GM12878 (cell line): ENCODE measurements around the gene PPP1R36. TPM values are rescaled to one million over a fixed set of nuclear protein-coding genes. Genes with fewer than 3 reads are reported as not detected.

Experiments
- BRCA1 ChIP-seq: IDR thresholded peaks from 2 replicates; pipeline ENCODE4 v1.6.1; 2011; ENCODE audit warnings: low read depth, low read length, improper control_type of control experiment
- CBX3 ChIP-seq: fragments of 200-600 bp; sonication (generic); IDR thresholded peaks from 2 replicates; pipeline ENCODE4 v1.6.1; 2016; ENCODE audit warnings: low read depth, borderline replicate concordance
- CBX5 ChIP-seq: sonication (generic); IDR thresholded peaks from 2 replicates; pipeline ENCODE4 v1.6.1; 2016; ENCODE audit warnings: low read depth, moderate library complexity, mild to moderate bottlenecking, inconsistent platforms
- DPF2 ChIP-seq: fragments of 450-650 bp; IDR thresholded peaks from 2 replicates; pipeline ENCODE4 v1.6.1; 2017; ENCODE audit warnings: mild to moderate bottlenecking
- FOXM1 ChIP-seq: IDR thresholded peaks from 2 replicates; pipeline ENCODE4 v1.6.1; 2012; ENCODE audit warnings: low read depth, mild to moderate bottlenecking, inconsistent platforms, low read length, moderate library complexity
- GABPA ChIP-seq: IDR thresholded peaks from 2 replicates; pipeline ENCODE4 v1.6.1; 2014; ENCODE audit warnings: antibody characterized with exemption, low read depth, mild to moderate bottlenecking, inconsistent platforms
- HDGF ChIP-seq: fragments of 450-650 bp; IDR thresholded peaks from 2 replicates; pipeline ENCODE4 v1.6.1; 2016; ENCODE audit warnings: antibody characterized with exemption
- KAT2A ChIP-seq: conservative IDR thresholded peaks from 2 replicates; pipeline ENCODE4 v1.6.1; 2011; ENCODE audit warnings: low read depth, low read length; ENCODE audit not compliant: control insufficient read depth
- NFXL1 ChIP-seq: fragments of 450-650 bp; IDR thresholded peaks from 2 replicates; pipeline ENCODE4 v1.6.1; 2017; ENCODE audit warnings: antibody characterized with exemption, mild to moderate bottlenecking, borderline replicate concordance
- RELA ChIP-seq: fragments of 450-650 bp; IDR thresholded peaks from 2 replicates; pipeline ENCODE4 v1.8.0; 2014; ENCODE audit warnings: borderline replicate concordance; ENCODE audit not compliant: partially characterized antibody
- RUNX3 ChIP-seq: IDR thresholded peaks from 2 replicates; pipeline ENCODE4 v1.6.1; 2012; ENCODE audit warnings: low read length, inconsistent platforms
- SMAD1 ChIP-seq: fragments of 450-650 bp; IDR thresholded peaks from 2 replicates; pipeline ENCODE4 v1.6.1; 2018; ENCODE audit warnings: mild to moderate bottlenecking, low read depth; ENCODE audit not compliant: partially characterized antibody
- SMAD5 ChIP-seq: IDR thresholded peaks from 2 replicates; pipeline ENCODE4 v1.6.1; 2016; ENCODE audit warnings: antibody characterized with exemption, low read depth
- SP1 ChIP-seq: IDR thresholded peaks from one replicate; pipeline ENCODE4 v1.6.1; 2011; ENCODE audit warnings: low read depth, low read length
- STAT1 ChIP-seq: fragments of 450-650 bp; conservative IDR thresholded peaks from 2 replicates; pipeline ENCODE4 v1.6.1; 2014; ENCODE audit warnings: antibody characterized with exemption, mild to moderate bottlenecking
- STAT3 ChIP-seq: IDR thresholded peaks from 2 replicates; pipeline ENCODE4 v1.6.1; 2011; ENCODE audit warnings: low read depth, low read length, improper control_type of control experiment
- TAF1 ChIP-seq: IDR thresholded peaks from 2 replicates; pipeline ENCODE4 v1.6.1; 2011; ENCODE audit warnings: mild to moderate bottlenecking, low read depth, low read length, borderline replicate concordance
- TCF7 ChIP-seq: IDR thresholded peaks from 2 replicates; pipeline ENCODE4 v1.6.1; 2014; ENCODE audit warnings: antibody characterized with exemption, borderline replicate concordance
- WRNIP1 ChIP-seq: IDR thresholded peaks from 2 replicates; pipeline ENCODE4 v1.6.1; 2011; ENCODE audit warnings: low read depth, low read length, improper control_type of control experiment, borderline replicate concordance
- ZNF384 ChIP-seq: IDR thresholded peaks from 2 replicates; pipeline ENCODE4 v1.6.1; 2012; ENCODE audit warnings: low read depth, mild to moderate bottlenecking, low read length, improper control_type of control experiment, borderline replicate concordance
- ZZZ3 ChIP-seq: IDR thresholded peaks from 2 replicates; pipeline ENCODE4 v1.6.1; 2011; ENCODE audit warnings: low read depth; ENCODE audit not compliant: control insufficient read depth, insufficient read length
- polyA plus RNA-seq, 11 experiments: library from polyadenylated mRNA; depleted of rRNA in 4 of 11; unstranded in 6 of 11; stranded (reverse) in 5 of 11; fragments of >200 nt; fragmentation: Nextera tagmentation in 4 of 11; fragmentation: Illumina TruSeq in 1 of 11; extraction: Ambion mirVana in 4 of 11; extraction: Trizol in 1 of 11; gene quantifications; 1 replicate in 1 of 11; 2 replicates in 10 of 11; pipeline versions ENCODE4 v1.2.1 to v1.2.3, GENCODE V29; 2011 to 2016; ENCODE audit warnings: inconsistent platforms in 2 of 11, missing spikeins in 2 of 11, low read depth in 1 of 11
- total RNA-seq, 4 experiments: library from RNA; depleted of rRNA in 3 of 4; stranded (reverse); fragments of >200 nt in 3 of 4; fragmentation: Illumina TruSeq in 1 of 4; extraction: Trizol in 1 of 4; gene quantifications; 2 replicates each; pipeline versions ENCODE4 v1.2.1 to v1.2.3, GENCODE V29; 2013 to 2021
- TF ChIP-seq, protein P1 (sequence below): IDR thresholded peaks from 2 replicates; pipeline ENCODE4 v1.6.1; 2012; ENCODE audit warnings: low read depth, low read length, improper control_type of control experiment
- TF ChIP-seq, protein P2 (sequence below): fragments of 450-650 bp; conservative IDR thresholded peaks from 2 replicates; pipeline ENCODE4 v1.6.1; 2017; ENCODE audit warnings: mild to moderate bottlenecking, moderate library complexity
- TF ChIP-seq, protein P3 (sequence below): IDR thresholded peaks from 2 replicates; pipeline ENCODE4 v1.6.1; 2012; ENCODE audit warnings: low read length, inconsistent platforms
- TF ChIP-seq, protein P4 (sequence below): IDR thresholded peaks from 2 replicates; pipeline ENCODE4 v1.6.1; 2011; ENCODE audit warnings: low read depth, mild to moderate bottlenecking, low read length, moderate library complexity, borderline replicate concordance; ENCODE audit errors: extremely low read depth
- TF ChIP-seq, protein P5 (sequence below): fragments of 450-650 bp; IDR thresholded peaks from 2 replicates; pipeline ENCODE4 v1.6.1; 2016; ENCODE audit warnings: mild to moderate bottlenecking

PPP1R36 gene
- total and polyA plus RNA-seq, 10 of the 15 experiments (the other 5 are each of a cell fraction or from before 2014, with no cell fraction given): 0.12 to 0.13 TPM; not detected in 8

DNA sequence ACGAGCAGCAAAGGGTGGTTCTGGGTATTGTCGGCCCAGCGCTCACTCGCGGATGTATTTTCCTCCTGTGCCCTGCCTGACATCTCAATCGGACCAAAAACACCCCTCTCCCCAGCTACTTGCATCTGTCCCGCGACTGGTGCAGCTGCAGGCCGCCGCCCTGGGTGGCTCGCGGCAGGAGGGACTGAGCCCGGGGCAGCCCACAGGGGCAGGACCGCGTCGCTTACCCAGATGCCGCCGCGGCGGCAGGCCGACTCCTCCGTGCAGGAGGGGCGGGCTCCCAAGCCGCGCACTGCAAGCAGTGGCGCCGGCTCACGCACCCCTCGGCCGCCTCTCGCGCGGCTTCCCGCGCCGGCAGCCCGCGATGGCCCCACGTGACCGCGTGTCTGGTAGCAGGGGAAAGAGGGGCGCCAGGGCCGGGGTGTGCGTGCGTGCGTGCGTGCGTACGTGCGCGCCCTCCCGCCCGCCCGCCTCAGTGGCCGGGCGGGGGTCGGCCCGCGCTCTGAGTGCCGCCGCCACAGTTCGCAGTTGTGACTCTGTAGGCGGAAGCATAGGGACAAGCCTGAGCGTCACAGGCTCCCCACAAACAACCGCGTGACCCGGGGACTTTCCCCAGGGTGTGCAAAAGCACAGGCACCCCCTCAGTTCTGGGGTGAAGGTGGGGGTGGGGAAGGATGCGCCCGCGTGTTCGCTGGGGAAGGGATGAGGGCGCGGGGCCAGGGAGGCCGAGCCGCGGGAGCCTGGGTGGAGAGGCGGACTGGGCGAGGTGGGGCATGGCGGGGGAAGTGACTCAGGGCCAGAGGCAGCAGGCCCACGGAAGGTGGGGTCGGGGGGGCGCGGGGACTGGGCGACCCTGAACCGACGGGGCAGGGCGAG, 46.1 kb upstream of the PPP1R36 start, which contains the start of gene ZBTB25 (continued):
- TF ChIP-seq CBX5: no peak
- TF ChIP-seq ZNF384: no peak
- peak; percentile 8 for TF ChIP-seq SMAD1
- TF ChIP-seq NFXL1: no peak
- TF ChIP-seq TCF7: no peak
- no peak for TF ChIP-seq STAT1
- TF ChIP-seq RELA: peak; percentile 98
- no peak for TF ChIP-seq KAT2A
- TF ChIP-seq SMAD5: peak; percentile 21; the same call in 1 of the 2 replicates
- TF ChIP-seq WRNIP1: no peak
- TF ChIP-seq SP1: peak; percentile 60
- TF ChIP-seq, protein P1, sequence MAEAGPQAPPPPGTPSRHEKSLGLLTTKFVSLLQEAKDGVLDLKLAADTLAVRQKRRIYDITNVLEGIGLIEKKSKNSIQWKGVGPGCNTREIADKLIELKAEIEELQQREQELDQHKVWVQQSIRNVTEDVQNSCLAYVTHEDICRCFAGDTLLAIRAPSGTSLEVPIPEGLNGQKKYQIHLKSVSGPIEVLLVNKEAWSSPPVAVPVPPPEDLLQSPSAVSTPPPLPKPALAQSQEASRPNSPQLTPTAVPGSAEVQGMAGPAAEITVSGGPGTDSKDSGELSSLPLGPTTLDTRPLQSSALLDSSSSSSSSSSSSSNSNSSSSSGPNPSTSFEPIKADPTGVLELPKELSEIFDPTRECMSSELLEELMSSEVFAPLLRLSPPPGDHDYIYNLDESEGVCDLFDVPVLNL: peak; percentile 69
- no peak; the same call in none of the 2 replicates for TF ChIP-seq HDGF
- TF ChIP-seq TAF1: peak; percentile 84
- 0 out of 2 replicates have a peak, but pooled peaks have one; percentile 20 for TF ChIP-seq DPF2
- TF ChIP-seq GABPA: no peak
- TF ChIP-seq, protein P2, sequence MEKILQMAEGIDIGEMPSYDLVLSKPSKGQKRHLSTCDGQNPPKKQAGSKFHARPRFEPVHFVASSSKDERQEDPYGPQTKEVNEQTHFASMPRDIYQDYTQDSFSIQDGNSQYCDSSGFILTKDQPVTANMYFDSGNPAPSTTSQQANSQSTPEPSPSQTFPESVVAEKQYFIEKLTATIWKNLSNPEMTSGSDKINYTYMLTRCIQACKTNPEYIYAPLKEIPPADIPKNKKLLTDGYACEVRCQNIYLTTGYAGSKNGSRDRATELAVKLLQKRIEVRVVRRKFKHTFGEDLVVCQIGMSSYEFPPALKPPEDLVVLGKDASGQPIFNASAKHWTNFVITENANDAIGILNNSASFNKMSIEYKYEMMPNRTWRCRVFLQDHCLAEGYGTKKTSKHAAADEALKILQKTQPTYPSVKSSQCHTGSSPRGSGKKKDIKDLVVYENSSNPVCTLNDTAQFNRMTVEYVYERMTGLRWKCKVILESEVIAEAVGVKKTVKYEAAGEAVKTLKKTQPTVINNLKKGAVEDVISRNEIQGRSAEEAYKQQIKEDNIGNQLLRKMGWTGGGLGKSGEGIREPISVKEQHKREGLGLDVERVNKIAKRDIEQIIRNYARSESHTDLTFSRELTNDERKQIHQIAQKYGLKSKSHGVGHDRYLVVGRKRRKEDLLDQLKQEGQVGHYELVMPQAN: peak; percentile 51; the same call in 1 of the 2 replicates
- TF ChIP-seq RUNX3: peak; percentile 74
- TF ChIP-seq, protein P3, sequence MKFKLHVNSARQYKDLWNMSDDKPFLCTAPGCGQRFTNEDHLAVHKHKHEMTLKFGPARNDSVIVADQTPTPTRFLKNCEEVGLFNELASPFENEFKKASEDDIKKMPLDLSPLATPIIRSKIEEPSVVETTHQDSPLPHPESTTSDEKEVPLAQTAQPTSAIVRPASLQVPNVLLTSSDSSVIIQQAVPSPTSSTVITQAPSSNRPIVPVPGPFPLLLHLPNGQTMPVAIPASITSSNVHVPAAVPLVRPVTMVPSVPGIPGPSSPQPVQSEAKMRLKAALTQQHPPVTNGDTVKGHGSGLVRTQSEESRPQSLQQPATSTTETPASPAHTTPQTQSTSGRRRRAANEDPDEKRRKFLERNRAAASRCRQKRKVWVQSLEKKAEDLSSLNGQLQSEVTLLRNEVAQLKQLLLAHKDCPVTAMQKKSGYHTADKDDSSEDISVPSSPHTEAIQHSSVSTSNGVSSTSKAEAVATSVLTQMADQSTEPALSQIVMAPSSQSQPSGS: no peak
- peak; percentile 76; the same call in 1 of the 2 replicates for TF ChIP-seq BRCA1
- no peak for TF ChIP-seq FOXM1
- no peak for TF ChIP-seq STAT3
- TF ChIP-seq ZZZ3: no peak
- TF ChIP-seq, protein P4, sequence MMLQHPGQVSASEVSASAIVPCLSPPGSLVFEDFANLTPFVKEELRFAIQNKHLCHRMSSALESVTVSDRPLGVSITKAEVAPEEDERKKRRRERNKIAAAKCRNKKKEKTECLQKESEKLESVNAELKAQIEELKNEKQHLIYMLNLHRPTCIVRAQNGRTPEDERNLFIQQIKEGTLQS: peak; percentile 70; the same call in 1 of the 2 replicates
- TF ChIP-seq, protein P5, sequence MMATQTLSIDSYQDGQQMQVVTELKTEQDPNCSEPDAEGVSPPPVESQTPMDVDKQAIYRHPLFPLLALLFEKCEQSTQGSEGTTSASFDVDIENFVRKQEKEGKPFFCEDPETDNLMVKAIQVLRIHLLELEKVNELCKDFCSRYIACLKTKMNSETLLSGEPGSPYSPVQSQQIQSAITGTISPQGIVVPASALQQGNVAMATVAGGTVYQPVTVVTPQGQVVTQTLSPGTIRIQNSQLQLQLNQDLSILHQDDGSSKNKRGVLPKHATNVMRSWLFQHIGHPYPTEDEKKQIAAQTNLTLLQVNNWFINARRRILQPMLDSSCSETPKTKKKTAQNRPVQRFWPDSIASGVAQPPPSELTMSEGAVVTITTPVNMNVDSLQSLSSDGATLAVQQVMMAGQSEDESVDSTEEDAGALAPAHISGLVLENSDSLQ: no peak; the same call in 1 of the 2 replicates
- TF ChIP-seq CBX3: no peak
